ENCODE data around the gene ZNF398.

- TF ChIP-seq TCF12 (IDR thresholded peaks at IDR 0.05; ENCODE audit: low read depth) (no peak), NFIC (IDR thresholded peaks at IDR 0.05) (no peak), FOXM1 (IDR thresholded peaks at IDR 0.05; ENCODE audit: borderline replicate concordance, low read depth) (no peak), ZBTB7A (IDR thresholded peaks at IDR 0.05; ENCODE audit: low read depth) (no peak), CEBPB (IDR thresholded peaks at IDR 0.05) (no peak)
Measured at GRCh38 chr7:149217570-149217969, 70.3 kb downstream of the ZNF398 start.

All from Ishikawa (cell line).